NCI-H226 (cell line): ENCODE results near the gene PKN1.

Experiments
- DNase-seq: peaks from one replicate; pipeline ENCODE4 v3.0.0-alpha.2; 2015

Gene PKN1

GRCh38 chr19:14467816-14468215, 34.7 kb downstream of the PKN1 start:
- DNase-seq, result no peak

- DNase-seq, result no peak
Observed at GRCh38 chr19:14470031-14470876, 37.1 kb downstream of the PKN1 start.

GRCh38 chr19:14471436-14472187, 38.5 kb downstream of the PKN1 start:
- DNase-seq, result no peak

- no peak for DNase-seq
Observed at GRCh38 chr19:14472202-14472938, 39.3 kb downstream of the PKN1 start.

- DNase-seq, result no peak
Observed at GRCh38 chr19:14473073-14473977, 40.2 kb downstream of the PKN1 start.

GRCh38 chr19:14473978-14474578, 41.0 kb downstream of the PKN1 start:
- no peak for DNase-seq

GRCh38 chr19:14474827-14475226, 41.7 kb downstream of the PKN1 start:
- DNase-seq, result no peak

GRCh38 chr19:14475251-14476073, 42.4 kb downstream of the PKN1 start, which contains the start of gene PTGER1:
TSS of gene PTGER1 (minus strand) at chr19:14475354. CDS start at chr19:14474320, 1,034 bp downstream.
- DNase-seq, result no peak

GRCh38 chr19:14476327-14476672, 43.2 kb downstream of the PKN1 start:
- DNase-seq, result no peak

GRCh38 chr19:14476673-14477401, 43.7 kb downstream of the PKN1 start:
- peak; percentile 86 for DNase-seq

- no peak for DNase-seq
Observed at GRCh38 chr19:14477418-14478112, 44.5 kb downstream of the PKN1 start.

- DNase-seq, result no peak
Observed at GRCh38 chr19:14478113-14478545, 45.0 kb downstream of the PKN1 start.

- DNase-seq, result no peak
Observed at GRCh38 chr19:14479309-14479974, 46.3 kb downstream of the PKN1 start.

GRCh38 chr19:14479975-14480699, 47.0 kb downstream of the PKN1 start:
- no peak for DNase-seq

GRCh38 chr19:14480700-14481079, 47.6 kb downstream of the PKN1 start:
- DNase-seq, result no peak

- DNase-seq, result no peak
Observed at GRCh38 chr19:14482172-14482941, 49.3 kb downstream of the PKN1 start.

GRCh38 chr19:14487370-14488125, 54.4 kb downstream of the PKN1 start:
- no peak for DNase-seq
